ENCODE results near the gene TNRC18.

The TNRC18 gene

GRCh38 chr7:5426226-5426475 is 2.5 kb upstream of the TNRC18 start:
- TF ChIP-seq ZNF565 (CRISPR knock-in tag; conservative IDR thresholded peaks at IDR 0.05; ENCODE audit: low read depth) (no peak), BACH2 (CRISPR knock-in tag; IDR thresholded peaks at IDR 0.05; ENCODE audit: borderline replicate concordance) (no peak), CSDC2 (CRISPR knock-in tag; IDR thresholded peaks at IDR 0.05) (no peak)
- ATAC-seq, result no peak

GRCh38 chr7:5425507-5426225 is 2.0 kb upstream of the TNRC18 start:
- peak; percentile 17 for ATAC-seq
- TF ChIP-seq CREB5 (CRISPR knock-in tag; IDR thresholded peaks at IDR 0.05; ENCODE audit: low read depth) (peak; percentile 27; the same call in 1 of the 2 replicates), ZFP3 (CRISPR knock-in tag; IDR thresholded peaks at IDR 0.05) (no peak), ZFP30 (CRISPR knock-in tag; IDR thresholded peaks at IDR 0.05) (no peak), ISL1 (CRISPR knock-in tag; IDR thresholded peaks at IDR 0.05) (0 out of 2 replicates have a peak, but pooled peaks have one; percentile 11), TCF4 (CRISPR knock-in tag; IDR thresholded peaks at IDR 0.05; ENCODE audit: borderline replicate concordance) (peak; percentile 38; the same call in 1 of the 2 replicates), PATZ1 (CRISPR knock-in tag; IDR thresholded peaks at IDR 0.05; ENCODE audit: borderline replicate concordance) (peak; percentile 91; the same call in 1 of the 2 replicates), GLIS3 (CRISPR knock-in tag; IDR thresholded peaks at IDR 0.05) (peak; percentile 82; the same call in 1 of the 2 replicates), ZC3H10 (CRISPR knock-in tag; IDR thresholded peaks at IDR 0.05) (no peak)

- ATAC-seq, result no peak
Observed at GRCh38 chr7:5424749-5425506, 1.3 kb upstream of the TNRC18 start.

GRCh38 chr7:5423976-5424748 is 528 bp upstream of the TNRC18 start:
- TF ChIP-seq GLIS3 (CRISPR knock-in tag; IDR thresholded peaks at IDR 0.05), result no peak
- no peak for TF ChIP-seq ZC3H10 (CRISPR knock-in tag; IDR thresholded peaks at IDR 0.05)
- no peak for TF ChIP-seq ZNF565 (CRISPR knock-in tag; conservative IDR thresholded peaks at IDR 0.05; ENCODE audit: low read depth)
- TF ChIP-seq TOX (CRISPR knock-in tag; IDR thresholded peaks at IDR 0.05; ENCODE audit: borderline replicate concordance), result no peak
- TF ChIP-seq ZNF70 (CRISPR knock-in tag; IDR thresholded peaks at IDR 0.05), result no peak
- TF ChIP-seq SNAI2 (CRISPR knock-in tag; IDR thresholded peaks at IDR 0.05), result no peak
- no peak for TF ChIP-seq POU6F1 (CRISPR knock-in tag; IDR thresholded peaks at IDR 0.05; ENCODE audit: borderline replicate concordance, low read depth)
- TF ChIP-seq TCF4 (CRISPR knock-in tag; IDR thresholded peaks at IDR 0.05; ENCODE audit: borderline replicate concordance), result no peak
- TF ChIP-seq RARB (CRISPR knock-in tag; IDR thresholded peaks at IDR 0.05), result no peak
- TF ChIP-seq ZNF8 (CRISPR knock-in tag; IDR thresholded peaks at IDR 0.05), result no peak
- ATAC-seq, result peak; percentile 2

More at GRCh38 chr7:5424749-5425506, 1.3 kb upstream of the TNRC18 start:
- TF ChIP-seq PATZ1 (CRISPR knock-in tag; IDR thresholded peaks at IDR 0.05; ENCODE audit: borderline replicate concordance) (peak; percentile 66; the same call in 1 of the 2 replicates), ESRRG (CRISPR knock-in tag; IDR thresholded peaks at IDR 0.05) (no peak), CREB5 (CRISPR knock-in tag; IDR thresholded peaks at IDR 0.05; ENCODE audit: low read depth) (no peak), ISL1 (CRISPR knock-in tag; IDR thresholded peaks at IDR 0.05) (no peak), OSR1 (CRISPR knock-in tag; IDR thresholded peaks at IDR 0.05) (no peak), ZNF70 (CRISPR knock-in tag; IDR thresholded peaks at IDR 0.05) (no peak), ZNF565 (CRISPR knock-in tag; conservative IDR thresholded peaks at IDR 0.05; ENCODE audit: low read depth) (no peak), ARNTL (CRISPR knock-in tag; IDR thresholded peaks at IDR 0.05; ENCODE audit: borderline replicate concordance, low read depth) (no peak)
